ENCODE data around the gene PRIM1. TPM values are rescaled to one million over a fixed set of nuclear protein-coding genes. Genes with fewer than 3 reads are reported as not detected.

PRIM1 gene
- polyA plus RNA-seq, 1 donor (not counting 4 experiments of a cell fraction or from before 2014, with no cell fraction given), result 12.0 TPM

- peak overlapping the region; percentile 95 for H3K27ac ChIP-seq (ENCODE audit: control insufficient read depth, insufficient read depth, low read length)
- no peak for DNase-seq (ENCODE audit: low read depth, low spot score)
- H4K20me1 ChIP-seq (ENCODE audit: control insufficient read depth, extremely low read depth, insufficient read depth, low read length), result peaks cover 46% of the 10 kb centered on the region
- H3K27me3 ChIP-seq (ENCODE audit: control insufficient read depth, extremely low read depth, insufficient read depth, low read length), result no peaks in the 10 kb centered on the region
- no peak for FAIRE-seq
- H3K9me1 ChIP-seq (ENCODE audit: control insufficient read depth, extremely low read depth, insufficient read depth, low read length), result peaks cover 15% of the 10 kb centered on the region
- peaks cover 27% of the 10 kb centered on the region for H3K4me1 ChIP-seq (ENCODE audit: control insufficient read depth, extremely low read depth, insufficient read depth, low read length)
- peak overlapping the region; percentile 83 for H3K4me2 ChIP-seq (ENCODE audit: control insufficient read depth, extremely low read depth, insufficient read depth, low read depth, low read length)
- H3K79me2 ChIP-seq (ENCODE audit: control insufficient read depth, insufficient read depth, low read length), result peaks cover 67% of the 10 kb centered on the region
- TF ChIP-seq CTCF (optimal IDR thresholded peaks at IDR 0.05 in 1 of 3, IDR thresholded peaks at IDR 0.05 in 1 of 3, conservative IDR thresholded peaks at IDR 0.05 in 1 of 3; ENCODE audit: extremely low read depth in 1 of 3, insufficient read depth in 2 of 3, low read length in 3 of 3) (no peak), EZH2 (IDR thresholded peaks at IDR 0.05; ENCODE audit: low read length) (no peak)
- dilution Hi-C loops (cut with MboI; ENCODE audit: extremely low pct_ligation_motif_present, low sequenced_read_pairs), result no loop called here
- H3K36me3 ChIP-seq (ENCODE audit: control insufficient read depth in 2 of 2, extremely low read depth in 1 of 2, insufficient read depth in 2 of 2, low read length in 2 of 2), result peaks cover 10 to 40% of the 10 kb centered on the region in 2 experiments
- H2AFZ ChIP-seq (ENCODE audit: control insufficient read depth, low read length), result no peak overlapping the region
- H3K4me3 ChIP-seq (ENCODE audit: control insufficient read depth in 2 of 3, extremely low read depth in 1 of 3, insufficient read depth in 2 of 3, low read depth in 1 of 3, low read length in 3 of 3), result peak overlapping the region; percentile 78 to 98 (median 93)
- H3K9ac ChIP-seq (ENCODE audit: control insufficient read depth, extremely low read depth, insufficient read depth, low read length), result peak overlapping the region; percentile 100
- no peaks in the 10 kb centered on the region for H3K9me3 ChIP-seq (ENCODE audit: control insufficient read depth, low read depth, low read length)
Measured at GRCh38 chr12:56723352-56723751, 28.8 kb downstream of the PRIM1 start.

- Histone ChIP-seq H3K4me1 (ENCODE audit: control insufficient read depth, extremely low read depth, insufficient read depth, low read length) (peaks cover 27% of the 10 kb centered on the region), H3K79me2 (ENCODE audit: control insufficient read depth, insufficient read depth, low read length) (peaks cover 71% of the 10 kb centered on the region), H3K36me3 (ENCODE audit: control insufficient read depth in 2 of 2, extremely low read depth in 1 of 2, insufficient read depth in 2 of 2, low read length in 2 of 2) (peaks cover 10 to 40% of the 10 kb centered on the region in 2 experiments), H3K27me3 (ENCODE audit: control insufficient read depth, extremely low read depth, insufficient read depth, low read length) (no peaks in the 10 kb centered on the region), H4K20me1 (ENCODE audit: control insufficient read depth, extremely low read depth, insufficient read depth, low read length) (peaks cover 46% of the 10 kb centered on the region), H3K27ac (ENCODE audit: control insufficient read depth, insufficient read depth, low read length) (peak overlapping the region; percentile 95), H3K4me3 (ENCODE audit: control insufficient read depth in 2 of 3, extremely low read depth in 1 of 3, insufficient read depth in 2 of 3, low read depth in 1 of 3, low read length in 3 of 3) (peak overlapping the region; percentile 78 to 98 (median 93)), H3K9me1 (ENCODE audit: control insufficient read depth, extremely low read depth, insufficient read depth, low read length) (peaks cover 15% of the 10 kb centered on the region), H3K9me3 (ENCODE audit: control insufficient read depth, low read depth, low read length) (no peaks in the 10 kb centered on the region), H3K4me2 (ENCODE audit: control insufficient read depth, extremely low read depth, insufficient read depth, low read depth, low read length) (peak overlapping the region; percentile 83), H2AFZ (ENCODE audit: control insufficient read depth, low read length) (no peak overlapping the region), H3K9ac (ENCODE audit: control insufficient read depth, extremely low read depth, insufficient read depth, low read length) (peak overlapping the region; percentile 100)
- no peak for TF ChIP-seq CTCF (optimal IDR thresholded peaks at IDR 0.05 in 1 of 3, IDR thresholded peaks at IDR 0.05 in 1 of 3, conservative IDR thresholded peaks at IDR 0.05 in 1 of 3; ENCODE audit: extremely low read depth in 1 of 3, insufficient read depth in 2 of 3, low read length in 3 of 3)
- FAIRE-seq (no peak), DNase-seq (ENCODE audit: low read depth, low spot score) (no peak)
- dilution Hi-C loops (cut with MboI; ENCODE audit: extremely low pct_ligation_motif_present, low sequenced_read_pairs), result no loop called here
Measured at GRCh38 chr12:56722832-56723231, 29.3 kb downstream of the PRIM1 start.

Measured in keratinocyte (primary cell).